Heart left ventricle (tissue), 16 donors: ENCODE measurements around the gene CLNK. TPM values are rescaled to one million over a fixed set of nuclear protein-coding genes. Genes with fewer than 3 reads are reported as not detected.

Experiments
- ATAC-seq, 4 donors: fragments of 200-7000 bp; cut with Tn5 transposase; one replicate each; pipeline ENCODE4 v1.9.1; 2020 to 2022; ENCODE audit warnings: moderate library complexity in 4 of 4, mild to moderate bottlenecking in 3 of 4, moderate number of reproducible peaks in 1 of 4
- DNase-seq, 5 donors: peaks; one replicate each; pipeline ENCODE4 v3.0.0-alpha.2; 2020
- H3K27ac ChIP-seq, 12 donors: fragments of 200-600 bp; sonication (generic) in 4 of 12; one replicate each; pipeline versions ENCODE4 v1.5.0 to v1.8.0; 2016 to 2022; ENCODE audit warnings: mild to moderate bottlenecking in 2 of 12
- H3K27me3 ChIP-seq, 9 donors: fragments of 200-600 bp; sonication (generic) in 2 of 9; one replicate each; pipeline versions ENCODE4 v1.5.1 to v1.8.0; 2016 to 2022; ENCODE audit warnings: mild to moderate bottlenecking in 3 of 9
- H3K36me3 ChIP-seq, 9 donors: fragments of 200-600 bp; sonication (generic) in 2 of 9; one replicate each; pipeline versions ENCODE4 v1.5.0 to v1.8.0; 2018 to 2022; ENCODE audit warnings: mild to moderate bottlenecking in 2 of 9
- H3K4me1 ChIP-seq, 12 donors: fragments of 200-600 bp; sonication (generic) in 4 of 12; one replicate each; pipeline versions ENCODE4 v1.5.0 to v1.8.0; 2016 to 2022; ENCODE audit warnings: mild to moderate bottlenecking in 3 of 12
- H3K4me3 ChIP-seq, 12 donors: fragments of 200-600 bp; sonication (generic) in 4 of 12; one replicate each; pipeline versions ENCODE4 v1.5.0 to v1.8.0; 2017 to 2022; ENCODE audit warnings: mild to moderate bottlenecking in 9 of 12, moderate library complexity in 4 of 12
- H3K9me3 ChIP-seq, 12 donors: fragments of 200-600 bp; sonication (generic) in 4 of 12; one replicate each; pipeline versions ENCODE4 v1.5.0 to v1.8.0; 2016 to 2022; ENCODE audit warnings: mild to moderate bottlenecking in 1 of 12
- POLR2A ChIP-seq, 2 donors: fragments of 450-650 bp; IDR thresholded peaks; one replicate each; pipeline ENCODE4 v1.6.1; 2017; ENCODE audit warnings: antibody characterized with exemption in 2 of 2, mild to moderate bottlenecking in 2 of 2, moderate library complexity in 2 of 2
- WGBS, 4 donors: extraction: QIAGEN DNeasy Blood & Tissue Kit in 2 of 4; methylation state at CpG; one replicate each; pipeline versions ENCODE4 v1.1.5 to v1.1.7; 2013 to 2018; 5-methylcytosine and 5-hydroxymethylcytosine counted together
- intact Hi-C, 10 donors: fragments of 100-400 bp; cut with DNase I; formaldehyde crosslinking; loops; one replicate each; pipeline versions ENCODE4 v1.11.1 to v1.14.2; 2022
- polyA plus RNA-seq, 2 donors: library from polyadenylated mRNA; stranded (reverse); fragments of 200-250 nt; gene quantifications; one replicate each; pipeline ENCODE4 v1.2.3, GENCODE V29; 2013
- total RNA-seq, 9 donors: library from RNA; depleted of rRNA in 2 of 9; stranded (reverse); fragments of >200 nt in 2 of 9; fragmentation: NEBNext Ultra II Directional in 3 of 9; extraction: Animal tissue kit (Norgen Biotek cat#: 25700) in 3 of 9; gene quantifications; one replicate each; pipeline versions ENCODE4 v1.1.0 to v1.2.4, GENCODE V29; 2016 to 2023
- TF ChIP-seq, protein P1 (sequence below), 12 donors: fragments of 200-600 bp; sonication (generic) in 4 of 12; IDR thresholded peaks; one replicate each; pipeline versions ENCODE4 v1.5.0 to v1.8.0; 2018 to 2022; ENCODE audit warnings: antibody characterized with exemption in 12 of 12, mild to moderate bottlenecking in 5 of 12
- donor health status: ischemic (EF 13 %, LVEDD 7.1; RV severe dilation, severe dysfunction).
- donor health status: healthy with polysubstance abuse.
- donor health status: DM: no; HTN: yes; CAD: no.
- donor health status: DM: no; HTN: no; CAD: no.
- donor health status: ischemic (EF 25% LVEDD 6.9; RV normal size, moderate dysfunction).
- donor health status: ischemic (EF 25% LVEDD 5.7; RV mildly dilated, moderate dysfunction).
- donor health status: healthy.
- donor health status: DM: yes; HTN: yes; CAD: no.
- donor health status: ischemic (EF 35%, LVEDD 5.7; RV mildly dilated, moderate dysfunction).
- donor health status: nonischemic (EF 11% LVEDD 7.7; RV severe dilation, severe dysfunction).
- donor health status: DM: yes; HTN: yes; CAD: no.
- donor health status: PGD.
- donor health status: ischemic (EF 29% LVEDD 5.4; RV normal size, mild dysfunction).
- donor health status: nonischemic (EF 23%, LVEDD 6.1; RV moderate dilation, normal function).

CLNK gene
- total and polyA plus RNA-seq, 11 donors: 0.01 to 0.16 (median 0.11) TPM; not detected in 8

DNA sequence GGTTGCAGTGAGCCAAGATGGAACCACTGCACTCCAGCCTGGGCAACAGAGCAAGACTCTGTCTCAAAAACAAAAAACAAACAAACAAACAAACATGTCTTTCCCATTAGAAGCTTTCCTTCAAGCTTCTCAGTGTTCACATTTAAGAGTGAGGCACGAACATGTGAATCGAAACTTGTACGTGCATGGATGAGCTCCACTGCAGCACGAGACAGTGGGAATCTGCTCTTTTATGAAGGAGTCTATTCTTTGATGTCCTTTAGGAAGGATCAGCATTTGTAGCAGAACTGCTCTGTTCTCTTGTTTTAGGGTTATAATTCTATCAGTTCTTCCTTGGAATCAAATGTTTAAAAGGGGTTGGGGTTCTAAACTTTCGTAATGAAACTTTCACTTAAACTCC, 204.0 kb downstream of the CLNK start:
- no peak for ATAC-seq
- H3K27me3 ChIP-seq: peaks cover 0 to 3% (median 0%) of the 10 kb centered on the region in 9 donors
- no peaks in the 10 kb centered on the region for H3K4me1 ChIP-seq
- H3K4me3 ChIP-seq: no peak overlapping the region
- 77 to 90% (median 87%) methylated on average over 5 of the region's 5 CpGs for WGBS, 4 donors
- no peak overlapping the region for H3K27ac ChIP-seq
- TF ChIP-seq, protein P1, sequence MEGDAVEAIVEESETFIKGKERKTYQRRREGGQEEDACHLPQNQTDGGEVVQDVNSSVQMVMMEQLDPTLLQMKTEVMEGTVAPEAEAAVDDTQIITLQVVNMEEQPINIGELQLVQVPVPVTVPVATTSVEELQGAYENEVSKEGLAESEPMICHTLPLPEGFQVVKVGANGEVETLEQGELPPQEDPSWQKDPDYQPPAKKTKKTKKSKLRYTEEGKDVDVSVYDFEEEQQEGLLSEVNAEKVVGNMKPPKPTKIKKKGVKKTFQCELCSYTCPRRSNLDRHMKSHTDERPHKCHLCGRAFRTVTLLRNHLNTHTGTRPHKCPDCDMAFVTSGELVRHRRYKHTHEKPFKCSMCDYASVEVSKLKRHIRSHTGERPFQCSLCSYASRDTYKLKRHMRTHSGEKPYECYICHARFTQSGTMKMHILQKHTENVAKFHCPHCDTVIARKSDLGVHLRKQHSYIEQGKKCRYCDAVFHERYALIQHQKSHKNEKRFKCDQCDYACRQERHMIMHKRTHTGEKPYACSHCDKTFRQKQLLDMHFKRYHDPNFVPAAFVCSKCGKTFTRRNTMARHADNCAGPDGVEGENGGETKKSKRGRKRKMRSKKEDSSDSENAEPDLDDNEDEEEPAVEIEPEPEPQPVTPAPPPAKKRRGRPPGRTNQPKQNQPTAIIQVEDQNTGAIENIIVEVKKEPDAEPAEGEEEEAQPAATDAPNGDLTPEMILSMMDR (IDR thresholded peaks at IDR 0.05): no peak
- no peak for TF ChIP-seq POLR2A (IDR thresholded peaks at IDR 0.05)
- no peaks in the 10 kb centered on the region for H3K36me3 ChIP-seq
- DNase-seq: no peak
- intact Hi-C loops: no loop called here
- no peaks in the 10 kb centered on the region for H3K9me3 ChIP-seq

DNA sequence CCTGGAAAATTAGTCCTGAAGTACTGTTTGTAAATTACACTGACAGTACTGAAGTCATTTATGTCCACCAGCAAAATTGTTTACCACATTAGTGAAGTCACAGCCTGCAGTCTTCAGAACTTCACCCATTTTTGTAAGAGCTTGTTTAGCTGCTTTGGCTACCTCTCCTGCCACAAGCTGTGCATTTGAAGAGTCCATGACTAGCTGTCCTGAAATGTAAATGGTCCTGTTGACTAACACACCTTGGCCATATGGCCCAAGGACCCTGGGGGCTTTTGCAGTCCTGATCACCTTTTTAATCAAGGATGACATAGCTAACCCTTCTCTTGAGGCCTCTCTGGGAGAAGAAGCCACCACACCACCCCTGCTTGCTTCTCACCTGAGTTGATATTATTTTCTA, 205.9 kb downstream of the CLNK start:
- ATAC-seq (no peak), DNase-seq (no peak)
- H3K27me3 ChIP-seq: peaks cover 0 to 3% (median 0%) of the 10 kb centered on the region in 9 donors
- no peaks in the 10 kb centered on the region for H3K4me1 ChIP-seq
- intact Hi-C loops: no loop called here
- H3K27ac ChIP-seq: no peak overlapping the region
- no peaks in the 10 kb centered on the region for H3K9me3 ChIP-seq
- H3K36me3 ChIP-seq: no peaks in the 10 kb centered on the region
- no peak for TF ChIP-seq POLR2A (IDR thresholded peaks at IDR 0.05)
- TF ChIP-seq, protein P1 (IDR thresholded peaks at IDR 0.05): no peak
- H3K4me3 ChIP-seq: no peak overlapping the region

DNA sequence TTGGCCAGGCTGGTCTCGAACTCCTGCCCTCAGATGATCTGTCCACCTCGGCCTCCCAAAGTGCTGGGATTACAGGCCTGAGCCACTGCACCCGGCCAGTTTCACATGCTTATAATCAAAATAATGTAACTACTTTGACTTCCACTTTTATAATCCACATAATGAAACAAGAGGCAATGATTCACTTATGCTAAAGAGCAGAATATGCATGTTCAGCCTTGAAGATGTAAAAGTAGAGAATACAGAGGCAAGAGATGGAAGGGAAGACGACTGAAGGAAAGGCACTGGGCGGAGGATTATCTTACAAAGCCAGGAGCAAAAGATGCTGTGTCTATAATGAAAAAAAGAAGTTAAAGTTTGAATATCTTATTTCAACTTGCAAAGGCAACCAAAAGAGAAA, 214.1 kb downstream of the CLNK start:
- DNase-seq: no peak
- Histone ChIP-seq H3K27me3 (peaks cover 0 to 2% (median 0%) of the 10 kb centered on the region in 9 donors), H3K27ac (no peak overlapping the region), H3K4me3 (no peak overlapping the region), H3K36me3 (no peaks in the 10 kb centered on the region), H3K9me3 (no peaks in the 10 kb centered on the region), H3K4me1 (no peaks in the 10 kb centered on the region)
- intact Hi-C loops: no loop called here
- no peak for ATAC-seq
- 85 to 92% (median 89%) methylated on average over 5 of the region's 5 CpGs for WGBS, 4 donors
- TF ChIP-seq POLR2A (IDR thresholded peaks at IDR 0.05): no peak
- TF ChIP-seq, protein P1 (IDR thresholded peaks at IDR 0.05): no peak

DNA sequence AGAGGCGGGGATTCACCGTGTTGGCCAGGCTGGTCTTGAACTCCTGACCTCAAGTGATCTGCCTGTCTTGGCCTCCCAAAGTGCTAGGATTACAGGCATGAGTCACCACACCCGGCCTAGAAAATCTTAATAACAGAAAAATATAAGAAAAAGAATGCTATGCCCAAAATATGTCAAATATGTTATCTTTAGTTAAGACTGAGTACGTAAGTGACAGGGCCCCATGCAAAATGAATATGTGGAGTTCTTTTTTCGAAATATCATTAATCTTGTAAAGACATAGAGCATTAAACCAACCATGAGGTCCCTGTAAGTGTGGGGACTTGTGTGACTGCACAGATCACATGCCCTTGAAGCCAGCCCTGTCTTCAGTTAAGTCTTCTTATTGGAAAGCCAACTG, 218.4 kb downstream of the CLNK start:
- WGBS, 4 donors: 85 to 94% (median 90%) methylated on average over 5 of the region's 5 CpGs
- TF ChIP-seq, protein P1 (IDR thresholded peaks at IDR 0.05): no peak
- no peak for TF ChIP-seq POLR2A (IDR thresholded peaks at IDR 0.05)
- Histone ChIP-seq H3K4me3 (no peak overlapping the region), H3K27me3 (peaks cover 6 to 44% (median 16%) of the 10 kb centered on the region in 9 donors), H3K27ac (no peak overlapping the region), H3K4me1 (peaks cover 0 to 8% (median 0%) of the 10 kb centered on the region in 12 donors), H3K36me3 (no peaks in the 10 kb centered on the region), H3K9me3 (no peaks in the 10 kb centered on the region)
- intact Hi-C loops: no loop called here
- DNase-seq: no peak
- ATAC-seq: no peak
